ENCODE data around the gene PTPRQ.

The PTPRQ gene

GRCh38 chr12:80707126-80707829 lies 263.2 kb downstream of the PTPRQ start, which contains the start of gene MYF6:
Gene MYF6, plus strand, starts transcription at chr12:80707634. Its CDS starts 86 bp downstream, at chr12:80707720.
- DNase-seq = no peak

- DNase-seq = no peak
Observed at GRCh38 chr12:80707830-80708258, 263.8 kb downstream of the PTPRQ start.

DNA sequence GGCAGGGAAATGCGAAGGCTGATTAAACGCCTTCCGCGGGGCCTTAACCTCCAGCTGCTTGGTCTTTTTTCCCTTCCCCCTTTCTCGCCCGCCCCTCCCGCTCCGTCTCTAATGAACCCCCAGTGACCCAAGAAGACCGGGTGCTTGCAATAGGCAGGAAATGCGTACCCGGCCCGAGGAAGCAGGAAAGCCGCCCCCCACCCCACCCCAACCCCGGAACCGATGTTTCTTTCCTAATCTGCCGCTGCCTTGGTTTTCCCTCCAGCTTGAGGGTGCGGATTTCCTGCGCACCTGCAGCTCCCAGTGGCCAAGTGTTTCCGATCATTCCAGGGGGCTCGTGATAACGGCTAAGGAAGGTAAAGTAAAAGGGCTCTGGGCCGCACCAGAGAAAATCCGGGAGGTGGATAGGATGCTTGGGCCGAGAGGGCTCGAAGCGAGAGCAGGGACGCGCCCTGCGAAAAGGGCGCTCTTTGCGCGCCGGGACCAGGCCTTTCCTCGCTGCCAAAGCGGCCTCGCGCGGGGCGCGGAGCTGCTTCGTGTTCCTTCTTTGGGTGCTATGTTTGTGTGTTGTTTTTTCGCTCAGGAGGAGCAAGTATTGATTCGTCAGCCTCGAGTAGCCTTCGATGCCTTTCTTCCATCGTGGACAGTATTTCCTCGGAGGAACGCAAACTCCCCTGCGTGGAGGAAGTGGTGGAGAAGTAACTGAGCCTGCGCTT lies 264.4 kb downstream of the PTPRQ start:
- DNase-seq = no peak

DNA sequence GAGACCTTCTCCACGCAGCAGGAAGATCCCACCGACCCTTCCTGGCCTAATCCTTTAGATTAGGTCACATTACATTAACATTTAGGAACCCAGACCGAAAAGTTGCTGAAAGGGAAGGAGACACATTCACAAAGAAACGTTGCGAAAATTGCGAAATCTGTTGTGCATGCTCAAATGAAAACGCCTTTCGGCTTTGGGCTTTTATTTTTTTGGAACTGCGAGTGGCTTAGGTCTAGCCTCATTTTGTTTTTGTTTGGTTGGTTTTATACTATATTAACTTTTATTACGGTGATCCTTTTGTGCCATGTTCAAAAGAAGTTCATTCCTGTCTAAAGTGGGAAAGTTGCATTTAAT lies 264.9 kb downstream of the PTPRQ start:
- DNase-seq = no peak

DNA sequence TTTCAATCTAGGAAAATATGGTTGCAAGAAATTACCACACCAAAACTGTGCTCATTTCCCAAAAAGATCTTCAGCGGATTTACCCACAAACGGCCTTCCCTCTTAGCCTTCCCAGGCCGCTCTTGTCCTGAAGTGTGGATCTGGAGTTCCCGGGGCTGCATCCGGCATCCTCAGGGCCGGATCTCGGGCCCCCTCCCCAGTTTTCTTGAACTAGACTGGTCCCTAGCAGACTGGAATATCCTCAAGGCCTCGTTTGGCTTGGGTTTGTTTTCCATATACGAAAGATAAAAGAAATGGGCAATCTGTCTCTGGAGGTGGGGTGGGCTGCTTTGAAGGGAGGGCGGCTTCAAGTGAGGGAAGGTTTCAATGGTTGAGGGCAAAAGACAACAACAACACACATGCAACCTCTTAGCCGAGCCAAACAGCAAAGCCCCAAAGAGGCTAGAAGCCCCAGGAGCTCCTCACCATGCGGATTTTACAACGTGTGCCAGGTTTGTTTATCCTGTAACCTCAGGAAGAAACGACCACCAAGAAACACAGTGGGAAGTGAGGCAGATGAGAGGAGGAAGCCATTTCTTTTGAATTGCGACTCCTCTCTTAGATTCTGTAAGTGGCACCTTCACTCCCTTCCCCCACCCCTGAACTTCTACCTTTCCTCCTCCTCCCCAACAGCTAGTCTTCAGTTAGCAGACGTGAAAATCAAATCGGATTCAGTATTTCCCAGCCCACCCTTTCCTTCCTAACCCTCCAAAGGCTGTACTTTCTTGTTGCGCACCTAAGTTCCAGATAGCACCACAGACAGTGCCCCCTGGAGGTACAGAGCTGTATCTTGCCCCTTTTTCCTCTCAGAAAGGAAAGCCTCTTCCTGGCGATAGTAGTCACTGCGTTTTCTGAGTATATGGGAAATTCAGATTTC lies 266.0 kb downstream of the PTPRQ start:
- no peak for DNase-seq

DNA sequence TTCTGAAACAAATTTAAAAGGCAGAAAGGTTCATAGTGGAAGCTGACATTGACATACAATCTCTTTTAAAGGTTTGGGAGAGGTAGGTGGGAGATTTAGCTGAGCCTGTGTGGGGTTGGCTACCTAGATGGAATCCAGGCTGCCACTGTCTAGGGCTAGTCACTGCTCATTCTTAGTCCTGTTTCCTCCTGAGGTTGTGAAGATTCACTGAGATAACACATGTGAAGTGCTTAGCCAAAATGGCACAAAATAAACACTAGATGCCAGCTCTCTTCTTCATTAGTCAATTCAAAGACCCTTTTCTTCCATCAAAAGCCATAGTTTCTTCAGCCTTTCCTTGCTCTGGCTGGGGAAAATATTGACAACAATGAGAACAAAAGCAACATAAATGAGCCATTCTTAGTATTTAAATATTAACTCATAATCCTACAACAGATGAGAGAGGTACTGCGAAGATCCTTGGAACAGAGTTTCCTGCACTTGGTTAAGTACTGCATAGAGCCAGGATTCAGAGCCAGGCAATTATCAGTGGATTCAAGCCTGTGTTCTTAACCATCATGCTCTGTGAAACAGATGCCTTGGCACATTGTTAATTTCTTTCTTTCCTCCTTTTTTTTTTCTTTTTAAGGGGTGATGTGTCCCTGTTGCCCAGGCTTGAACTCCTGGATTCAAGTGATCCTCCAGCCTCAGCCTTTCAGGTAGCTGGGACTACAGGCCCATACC lies 266.9 kb downstream of the PTPRQ start:
- DNase-seq = no peak

GRCh38 chr12:80711866-80712265 lies 267.8 kb downstream of the PTPRQ start:
- DNase-seq = no peak

- no peak for DNase-seq
Observed at GRCh38 chr12:80712866-80713265, 268.8 kb downstream of the PTPRQ start.

DNA sequence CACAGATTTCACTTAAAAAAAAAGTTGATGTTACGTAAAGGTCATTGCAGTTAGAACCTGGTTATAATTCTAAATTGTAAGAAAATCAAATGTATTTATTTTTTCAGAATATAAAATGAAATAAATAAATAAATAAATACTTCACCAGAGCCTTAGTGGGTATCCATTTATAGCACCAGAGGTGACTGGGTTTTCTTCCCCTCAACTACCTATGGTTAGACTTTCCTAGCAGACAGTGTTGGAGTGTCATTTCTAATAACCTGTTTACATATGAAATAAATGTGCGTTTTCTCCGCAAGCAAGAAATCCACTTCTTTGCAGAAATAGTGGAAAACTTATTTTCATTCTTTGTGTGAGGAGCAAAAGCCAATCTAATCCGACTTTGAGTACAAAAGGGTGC lies 269.4 kb downstream of the PTPRQ start:
- DNase-seq = no peak

GRCh38 chr12:80714055-80714454 lies 270.0 kb downstream of the PTPRQ start:
- DNase-seq = no peak

- no peak for DNase-seq
Observed at GRCh38 chr12:80714846-80715245, 270.8 kb downstream of the PTPRQ start.

DNA sequence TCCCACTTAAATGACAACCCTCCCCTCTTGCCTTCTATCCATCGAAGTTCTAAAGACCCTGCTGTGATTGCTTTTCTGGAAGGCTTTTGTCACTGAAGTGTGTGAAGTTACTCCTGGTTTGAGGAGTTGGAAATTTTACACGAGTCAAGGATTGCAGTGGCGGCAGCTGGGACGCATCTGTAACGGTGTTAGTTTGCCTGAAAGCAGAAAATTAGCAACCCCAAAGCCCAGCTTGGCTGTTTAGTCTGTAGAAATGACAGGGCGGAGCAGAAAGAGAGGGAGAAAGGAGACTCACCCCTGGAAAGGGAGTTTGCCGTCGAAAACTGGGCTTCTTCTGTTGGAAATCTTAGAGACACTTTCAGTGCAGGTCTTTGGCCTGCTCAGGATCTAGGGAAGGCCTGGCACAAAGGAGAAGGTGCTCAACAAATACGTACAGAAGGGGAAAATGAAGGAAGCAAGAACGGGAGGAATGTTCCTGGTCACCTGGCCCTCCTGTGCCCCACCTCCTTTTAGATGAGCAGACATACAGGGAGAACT lies 271.7 kb downstream of the PTPRQ start:
- no peak for DNase-seq

- no peak for DNase-seq
Observed at GRCh38 chr12:80716696-80717469, 272.8 kb downstream of the PTPRQ start, which contains the start of gene MYF5. Gene MYF5, plus strand, starts transcription at chr12:80716912. Its CDS starts 152 bp downstream, at chr12:80717064.

DNA sequence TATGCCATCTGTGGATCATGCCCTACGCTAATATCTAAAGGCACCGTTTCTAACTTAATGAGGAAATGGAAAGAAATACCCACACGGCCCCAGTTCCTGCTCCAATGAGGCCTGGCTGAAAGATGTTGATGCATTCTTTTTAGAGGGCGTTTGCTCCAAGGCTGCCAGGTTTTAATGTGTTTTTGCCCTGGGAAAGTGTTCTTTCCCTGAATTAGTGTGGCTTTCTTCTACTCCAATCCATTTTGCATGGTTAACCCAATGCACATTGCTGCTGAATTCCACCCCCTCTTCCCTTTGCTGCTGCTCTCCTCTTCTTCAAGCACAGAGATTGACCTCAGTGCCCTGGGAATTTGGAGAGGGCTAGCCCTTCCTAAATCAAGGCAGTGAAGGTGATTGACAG lies 273.8 kb downstream of the PTPRQ start:
- DNase-seq = no peak

DNA sequence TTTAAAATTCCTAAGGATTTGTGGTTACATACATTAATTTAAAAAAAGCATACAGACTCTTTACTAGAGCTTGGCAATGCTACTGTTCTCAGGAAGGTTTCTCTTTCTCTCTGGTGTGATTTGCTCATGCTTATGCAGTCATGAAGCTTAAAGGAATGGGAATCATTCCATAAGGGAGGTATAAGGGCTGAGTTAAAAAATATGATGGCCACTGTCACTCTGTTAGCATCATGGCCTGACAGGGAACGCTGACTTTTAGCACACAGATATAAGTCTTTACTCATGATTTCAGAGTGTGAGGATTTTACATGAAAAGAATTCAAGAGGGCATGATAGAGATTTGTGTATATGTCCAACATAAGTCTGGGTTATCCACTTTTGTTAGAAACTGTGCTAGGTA lies 276.5 kb downstream of the PTPRQ start:
- no peak for DNase-seq

GRCh38 chr12:80721326-80721725 lies 277.3 kb downstream of the PTPRQ start:
- DNase-seq = no peak

Data from NCI-H524 (cell line).